NCI-H748 treated with DMSO at 0.1 percent for 48 hours (cell line): ENCODE data around the gene CMTM3.

ENCODE experiments used
- DNase-seq: peaks from one replicate; lab custom pipeline; 2025; lab: John Stamatoyannopoulos, UW

CMTM3 gene

GRCh38 chr16:66662445-66663194 is 58.1 kb downstream of the CMTM3 start:
- no peak for DNase-seq
